HepG2 (cell line): ENCODE measurements around the gene MAPK6. TPM values are rescaled to one million over a fixed set of nuclear protein-coding genes. Genes with fewer than 3 reads are reported as not detected.

Experiments used
- ARHGAP35 ChIP-seq: sonication (generic); formaldehyde crosslinking; IDR thresholded peaks from 2 replicates; pipeline ENCODE4 v1.9.0; 2022; ENCODE audit warnings: mild to moderate bottlenecking, inconsistent platforms, moderate library complexity, missing genetic modification reagents, borderline replicate concordance
- CBX5 ChIP-seq: sonication (generic); formaldehyde crosslinking; IDR thresholded peaks from 2 replicates; pipeline ENCODE4 v1.4.0; 2020; ENCODE audit warnings: missing genetic modification reagents, borderline replicate concordance
- CCDC6 ChIP-seq: sonication (generic); formaldehyde crosslinking; IDR thresholded peaks from 2 replicates; pipeline ENCODE4 v1.8.1; 2022; ENCODE audit warnings: mild to moderate bottlenecking, missing genetic modification reagents, moderate library complexity
- ELF4 ChIP-seq: sonication (generic); formaldehyde crosslinking; IDR thresholded peaks from 2 replicates; pipeline ENCODE4 v1.5.0; 2020; ENCODE audit warnings: missing genetic modification reagents, mild to moderate bottlenecking, moderate library complexity, borderline replicate concordance
- FOXJ3 ChIP-seq: sonication (generic); formaldehyde crosslinking; IDR thresholded peaks from 2 replicates; pipeline ENCODE4 v1.4.0; 2020; ENCODE audit warnings: missing genetic modification reagents, mild to moderate bottlenecking, borderline replicate concordance
- FOXM1 ChIP-seq: sonication (generic); formaldehyde crosslinking; IDR thresholded peaks from 2 replicates; pipeline ENCODE4 v1.5.0; 2020; ENCODE audit warnings: missing genetic modification reagents
- GATAD2A ChIP-seq: IDR thresholded peaks from 2 replicates; pipeline ENCODE4 v1.6.1; 2016
- KDM5A ChIP-seq: fragments of 200-600 bp; sonication (generic); IDR thresholded peaks from 2 replicates; pipeline ENCODE4 v1.7.0; 2018; ENCODE audit warnings: antibody characterized with exemption, mild to moderate bottlenecking, low read length, borderline replicate concordance
- KLF13 ChIP-seq: sonication (generic); formaldehyde crosslinking; IDR thresholded peaks from 2 replicates; pipeline ENCODE4 v1.4.0; 2020; ENCODE audit warnings: mild to moderate bottlenecking, missing genetic modification reagents
- PAWR ChIP-seq: sonication (generic); formaldehyde crosslinking; IDR thresholded peaks from 2 replicates; pipeline ENCODE4 v1.4.0; 2020; ENCODE audit warnings: missing genetic modification reagents, mild to moderate bottlenecking, borderline replicate concordance
- POGZ ChIP-seq: sonication (generic); formaldehyde crosslinking; IDR thresholded peaks from 2 replicates; pipeline ENCODE4 v1.4.0; 2020; ENCODE audit warnings: mild to moderate bottlenecking, missing genetic modification reagents
- STAG1 ChIP-seq: sonication (generic); formaldehyde crosslinking; IDR thresholded peaks from 2 replicates; pipeline ENCODE4 v1.4.0; 2020; ENCODE audit warnings: missing genetic modification reagents
- SUZ12 ChIP-seq: fragments of 150-350 bp; IDR thresholded peaks from 2 replicates; pipeline ENCODE4 v1.6.1; 2014; ENCODE audit warnings: low read depth, low read length
- TBL1XR1 ChIP-seq: fragments of 150-350 bp; IDR thresholded peaks from 2 replicates; pipeline ENCODE4 v1.6.1; 2014; ENCODE audit warnings: borderline replicate concordance, low read length; ENCODE audit not compliant: partially characterized antibody
- XRCC5 ChIP-seq: fragments of 200-400 bp; formaldehyde crosslinking; optimal IDR thresholded peaks from 2 replicates; pipeline ENCODE3; 2017; ENCODE audit warnings: mild to moderate bottlenecking, low read length
- ZHX2 ChIP-seq, 2 experiments: sonication (generic) in 1 of 2; formaldehyde crosslinking in 1 of 2; IDR thresholded peaks; 2 replicates each; pipeline versions ENCODE4 v1.6.1 to v1.9.0; 2014 to 2022; ENCODE audit warnings: antibody characterized with exemption in 1 of 2, borderline replicate concordance in 1 of 2, inconsistent platforms in 1 of 2, low read depth in 1 of 2, missing genetic modification reagents in 1 of 2
- ZNF619 ChIP-seq: sonication (generic); formaldehyde crosslinking; IDR thresholded peaks from 2 replicates; pipeline ENCODE4 v1.4.0; 2020; ENCODE audit warnings: mild to moderate bottlenecking, missing genetic modification reagents
- ZNF850 ChIP-seq: sonication (generic); formaldehyde crosslinking; conservative IDR thresholded peaks from 2 replicates; pipeline ENCODE4 v1.9.0; 2021; ENCODE audit warnings: mild to moderate bottlenecking, missing genetic modification reagents
- polyA plus RNA-seq, 8 experiments: library from polyadenylated mRNA; depleted of rRNA in 3 of 8; stranded (reverse) in 7 of 8; unstranded in 1 of 8; fragments of >200 nt; fragmentation: Illumina TruSeq in 4 of 8; extraction: Trizol in 4 of 8; gene quantifications; 2 replicates each; pipeline versions ENCODE4 v1.2.1 to v1.2.3, GENCODE V29; 2011 to 2016; ENCODE audit warnings: low read depth in 4 of 8, missing spikeins in 1 of 8, mixed read lengths in 1 of 8; ENCODE audit not compliant: insufficient read depth in 1 of 8
- total RNA-seq, 5 experiments: library from RNA; depleted of rRNA; stranded (reverse); fragments of >200 nt; fragmentation: Illumina TruSeq; extraction: Trizol; gene quantifications; 2 replicates each; pipeline ENCODE4 v1.2.3, GENCODE V29; 2016; ENCODE audit warnings: low read depth in 1 of 5
- TF ChIP-seq, protein P1 (sequence below): IDR thresholded peaks from 2 replicates; pipeline ENCODE4 v1.6.1; 2018; ENCODE audit warnings: missing genetic modification reagents
- TF ChIP-seq, protein P2 (sequence below): sonication (generic); formaldehyde crosslinking; conservative IDR thresholded peaks from 2 replicates; pipeline ENCODE4 v1.5.0; 2020; ENCODE audit warnings: missing genetic modification reagents

The MAPK6 gene
- total and polyA plus RNA-seq, 2 of the 13 experiments (the other 11 are each of a cell fraction or from before 2014, with no cell fraction given): 89.5 to 99.7 TPM

DNA sequence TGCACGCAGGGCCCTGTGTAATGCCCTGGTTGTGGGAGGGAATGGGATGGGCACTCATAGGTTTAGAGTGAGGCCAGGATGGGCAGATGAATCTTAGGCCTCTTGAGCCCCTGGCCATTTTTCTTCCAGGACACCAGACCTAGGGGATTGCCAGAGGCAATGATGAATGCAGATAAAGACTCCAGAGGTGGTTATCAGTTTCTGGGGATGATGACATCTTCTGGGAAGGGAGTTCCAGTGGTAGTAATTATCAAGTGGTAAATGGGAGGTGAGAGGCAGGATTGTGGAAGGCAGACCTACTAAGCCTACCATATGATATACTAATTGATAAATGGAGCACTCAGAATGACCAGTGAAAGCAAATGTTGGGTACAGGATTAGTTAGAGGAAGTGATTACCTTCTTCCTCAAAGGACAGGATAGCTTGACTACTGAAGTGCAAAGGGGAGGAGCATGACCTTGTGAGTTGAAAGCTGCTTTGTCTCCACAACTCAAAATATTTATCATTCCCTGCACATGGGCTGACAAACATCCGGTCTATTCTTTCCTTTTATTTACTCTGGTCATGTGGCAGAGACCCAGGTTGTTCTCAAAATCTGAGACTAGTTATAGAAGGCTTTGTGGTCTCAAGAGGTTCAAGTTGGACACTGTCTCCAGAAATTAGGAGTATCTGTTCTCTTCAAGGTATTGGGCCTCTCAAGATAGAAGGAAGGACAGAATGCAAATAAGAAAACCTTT is 10.2 kb upstream of the MAPK6 start (continued):
- no peak for TF ChIP-seq ZHX2 (IDR thresholded peaks at IDR 0.05; ENCODE audit: low read depth)
- no peak for TF ChIP-seq ZHX2 (CRISPR knock-in tag; IDR thresholded peaks at IDR 0.05; ENCODE audit: borderline replicate concordance)
- TF ChIP-seq ZNF850 (CRISPR knock-in tag): no peak
- peak; percentile 75; the same call in 1 of the 2 replicates for TF ChIP-seq ELF4
- TF ChIP-seq, protein P1, sequence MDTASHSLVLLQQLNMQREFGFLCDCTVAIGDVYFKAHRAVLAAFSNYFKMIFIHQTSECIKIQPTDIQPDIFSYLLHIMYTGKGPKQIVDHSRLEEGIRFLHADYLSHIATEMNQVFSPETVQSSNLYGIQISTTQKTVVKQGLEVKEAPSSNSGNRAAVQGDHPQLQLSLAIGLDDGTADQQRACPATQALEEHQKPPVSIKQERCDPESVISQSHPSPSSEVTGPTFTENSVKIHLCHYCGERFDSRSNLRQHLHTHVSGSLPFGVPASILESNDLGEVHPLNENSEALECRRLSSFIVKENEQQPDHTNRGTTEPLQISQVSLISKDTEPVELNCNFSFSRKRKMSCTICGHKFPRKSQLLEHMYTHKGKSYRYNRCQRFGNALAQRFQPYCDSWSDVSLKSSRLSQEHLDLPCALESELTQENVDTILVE (CRISPR knock-in tag): peak; percentile 74
- TF ChIP-seq, protein P2, sequence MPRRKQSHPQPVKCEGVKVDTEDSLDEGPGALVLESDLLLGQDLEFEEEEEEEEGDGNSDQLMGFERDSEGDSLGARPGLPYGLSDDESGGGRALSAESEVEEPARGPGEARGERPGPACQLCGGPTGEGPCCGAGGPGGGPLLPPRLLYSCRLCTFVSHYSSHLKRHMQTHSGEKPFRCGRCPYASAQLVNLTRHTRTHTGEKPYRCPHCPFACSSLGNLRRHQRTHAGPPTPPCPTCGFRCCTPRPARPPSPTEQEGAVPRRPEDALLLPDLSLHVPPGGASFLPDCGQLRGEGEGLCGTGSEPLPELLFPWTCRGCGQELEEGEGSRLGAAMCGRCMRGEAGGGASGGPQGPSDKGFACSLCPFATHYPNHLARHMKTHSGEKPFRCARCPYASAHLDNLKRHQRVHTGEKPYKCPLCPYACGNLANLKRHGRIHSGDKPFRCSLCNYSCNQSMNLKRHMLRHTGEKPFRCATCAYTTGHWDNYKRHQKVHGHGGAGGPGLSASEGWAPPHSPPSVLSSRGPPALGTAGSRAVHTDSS: no peak
- no peak for TF ChIP-seq KLF13 (CRISPR knock-in tag)
- TF ChIP-seq SUZ12: no peak
- peak; percentile 96 for TF ChIP-seq GATAD2A (CRISPR knock-in tag)
- no peak for TF ChIP-seq FOXM1 (CRISPR knock-in tag)
- TF ChIP-seq STAG1 (CRISPR knock-in tag): peak; percentile 9; the same call in 1 of the 2 replicates
- TF ChIP-seq FOXJ3 (CRISPR knock-in tag): peak; percentile 83; the same call in 1 of the 2 replicates
- TF ChIP-seq XRCC5: no peak
- TF ChIP-seq ARHGAP35: no peak
- TF ChIP-seq TBL1XR1: peak; percentile 71
- TF ChIP-seq CBX5 (CRISPR knock-in tag): peak; percentile 14; the same call in 1 of the 2 replicates
- peak; percentile 76; the same call in 1 of the 2 replicates for TF ChIP-seq POGZ
- TF ChIP-seq ZNF619 (CRISPR knock-in tag): no peak
- no peak for TF ChIP-seq CCDC6 (CRISPR knock-in tag)
- TF ChIP-seq PAWR (CRISPR knock-in tag): no peak
- no peak; the same call in 1 of the 2 replicates for TF ChIP-seq KDM5A
